HTR-8/SVneo (cell line): ENCODE data around the gene NES.

Source experiments
- DNase-seq: peaks from one replicate; pipeline ENCODE4 v3.0.0; 2011; ENCODE audit warnings: low spot score, mixed read lengths; ENCODE audit not compliant: insufficient read length
- FAIRE-seq: peaks from 2 replicates; lab custom pipeline; 2011; peaks lifted over from hg19 to GRCh38; lab: Jason Lieb, UNC

The NES gene

DNA sequence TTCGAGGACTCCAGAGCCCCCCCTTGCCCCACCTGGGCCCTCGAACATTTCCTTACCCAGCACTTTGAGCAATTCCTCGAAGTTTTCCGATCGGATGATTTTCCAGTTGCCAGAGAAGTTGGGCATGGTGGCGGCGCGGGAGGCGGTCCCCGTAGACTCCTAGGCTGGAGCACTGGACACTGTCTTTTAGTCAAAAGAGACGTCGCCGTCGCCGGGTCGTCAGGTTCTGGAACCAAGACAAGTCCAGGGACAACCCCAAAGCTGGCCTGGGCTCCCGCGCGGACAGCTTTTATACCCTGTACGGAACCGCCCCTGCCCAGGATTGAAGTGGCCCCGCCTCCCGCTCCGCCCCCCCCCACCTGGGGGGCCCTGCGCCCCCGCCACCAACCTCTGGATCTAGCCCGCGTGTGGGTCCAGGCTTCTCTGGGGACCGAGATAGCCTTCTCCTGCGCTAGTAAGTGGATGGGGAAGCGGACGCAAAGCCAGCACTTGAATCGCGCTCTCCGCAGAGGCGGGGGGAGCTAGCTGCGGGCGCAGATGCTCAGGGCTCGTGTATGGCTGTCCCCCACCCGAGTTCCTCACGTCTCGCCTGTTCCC is 28.2 kb upstream of the NES start, which contains the start of gene CRABP2:
TSS of gene CRABP2 (minus strand) at position 263 of the 597 bp plus-strand sequence. CDS start at position 126, 137 bp downstream.
- FAIRE-seq: no peak
- no peak for DNase-seq

DNA sequence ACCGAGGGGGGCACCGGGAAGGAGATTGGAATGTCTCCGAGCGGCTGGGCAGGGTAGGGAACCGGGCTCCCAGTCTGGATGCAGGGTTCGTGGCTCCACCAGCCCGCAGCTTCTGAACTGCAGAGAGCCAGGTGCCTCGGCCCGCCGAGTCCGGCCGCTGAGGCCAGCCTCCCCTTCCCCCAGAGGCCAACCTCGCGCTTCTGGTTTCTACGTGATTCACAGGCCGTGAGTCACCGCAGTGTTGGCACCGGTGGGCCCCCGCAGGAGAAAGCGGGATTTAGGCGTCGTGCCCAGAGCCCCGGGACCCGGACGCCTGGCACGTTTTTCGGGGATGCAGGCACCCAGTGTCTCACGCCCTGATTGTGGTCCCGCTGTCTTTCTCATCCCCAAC is 27.7 kb upstream of the NES start:
- no peak for DNase-seq
- FAIRE-seq: no peak

DNA sequence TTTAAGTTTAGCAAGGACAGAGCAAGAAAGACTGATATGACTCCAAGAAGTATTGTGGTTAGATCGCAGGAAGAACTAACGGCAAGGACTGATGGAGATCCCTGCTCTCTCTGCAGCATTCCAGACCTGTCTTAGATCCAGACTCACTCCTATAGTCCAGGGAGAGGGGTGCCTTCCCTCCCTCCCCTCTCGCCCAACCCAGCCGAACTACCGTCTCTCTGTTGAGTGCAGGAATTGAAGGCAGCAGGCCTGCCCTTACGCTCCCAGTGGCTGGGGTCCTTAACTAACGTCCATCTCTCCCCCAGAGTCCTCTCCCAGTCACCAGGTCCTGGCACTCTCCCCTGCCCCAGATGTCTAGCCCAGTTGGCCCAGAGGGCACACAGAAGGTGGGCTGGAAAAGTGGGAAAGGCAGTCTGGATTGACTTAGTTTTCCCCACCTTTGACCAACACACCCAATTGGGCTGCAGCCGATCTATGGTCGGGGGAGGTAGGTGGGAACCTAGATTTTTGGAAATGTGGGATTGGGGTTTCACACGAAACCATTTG is 27.0 kb upstream of the NES start:
- FAIRE-seq (no peak), DNase-seq (no peak)

DNA sequence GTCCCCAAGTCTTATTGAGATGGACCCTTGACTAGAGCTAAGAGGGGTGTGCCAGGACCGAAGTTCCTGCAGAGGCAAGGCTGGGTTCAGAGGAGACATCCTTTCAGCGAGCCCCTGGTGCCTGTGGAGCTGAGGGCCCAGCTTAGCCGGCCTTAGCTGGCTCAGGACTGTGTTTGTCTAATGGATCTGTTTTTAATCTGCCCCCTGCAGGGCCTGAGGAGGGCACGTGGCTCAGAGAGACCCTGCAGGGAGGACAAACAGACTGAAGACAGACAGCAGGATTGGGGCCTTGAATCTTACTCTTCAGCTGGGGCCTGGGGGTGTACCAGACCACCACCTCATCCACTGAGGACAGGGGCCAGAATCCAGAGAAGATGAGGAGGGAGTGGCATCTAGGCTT is 26.5 kb upstream of the NES start:
- no peak for DNase-seq
- FAIRE-seq: no peak

DNA sequence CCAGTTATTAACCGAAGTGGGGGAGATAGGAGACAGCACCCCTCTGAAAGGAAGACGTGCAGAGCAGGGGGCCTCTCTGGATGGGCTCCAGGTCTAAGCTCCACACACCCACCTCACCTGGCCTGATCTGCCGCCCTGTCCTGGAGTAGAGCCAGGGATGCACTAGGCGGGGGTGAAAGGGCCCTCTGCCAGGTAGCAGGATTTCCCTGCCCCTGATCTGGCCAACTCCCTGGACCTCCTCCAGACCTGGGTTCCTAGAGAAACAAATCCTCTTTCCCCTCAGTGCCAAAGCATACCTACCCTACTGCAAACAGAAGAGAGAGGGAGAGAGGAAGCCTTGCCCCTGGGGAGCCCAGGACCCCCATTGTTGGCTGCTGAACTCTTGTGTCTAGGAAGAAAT is 26.1 kb upstream of the NES start:
- no peak for DNase-seq
- no peak for FAIRE-seq

DNA sequence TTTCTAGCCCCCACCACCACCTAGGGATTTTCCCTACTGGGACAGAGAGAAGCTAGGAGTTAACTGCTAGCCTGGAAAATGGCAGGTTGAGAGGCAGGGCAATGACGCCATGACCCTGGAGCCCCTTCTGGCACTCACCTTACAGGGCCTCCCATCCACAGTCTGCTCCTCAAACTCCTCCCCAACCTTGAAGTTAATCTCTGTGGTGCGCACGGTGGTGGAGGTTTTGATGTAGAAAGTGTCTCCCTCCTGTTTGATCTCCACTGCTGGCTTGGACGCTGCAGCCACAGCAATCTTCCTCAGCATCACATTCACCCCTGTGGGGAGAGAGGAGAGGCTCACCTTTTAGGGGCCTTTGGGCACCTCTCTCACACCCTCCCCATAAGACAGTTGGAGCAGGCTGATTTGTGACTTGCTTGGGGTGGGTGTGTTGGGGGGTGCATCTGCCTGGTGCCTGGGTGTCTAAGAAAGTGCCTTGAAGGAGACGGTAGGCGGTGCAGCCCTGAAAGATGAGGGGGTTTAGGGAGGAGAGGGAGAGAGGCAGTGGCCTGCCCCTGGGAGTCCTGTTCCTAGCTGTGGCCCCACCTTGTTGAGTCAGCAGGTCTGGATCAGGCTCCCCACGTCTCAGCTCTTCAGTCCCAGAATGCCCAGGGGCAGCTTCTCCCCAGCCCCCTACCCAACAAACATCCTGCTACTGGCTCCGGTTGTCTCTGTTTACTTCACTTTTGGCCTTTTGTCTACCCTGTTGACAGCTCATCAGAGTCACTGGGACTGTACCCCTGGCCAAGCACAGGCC is 23.7 kb upstream of the NES start:
- DNase-seq (no peak), FAIRE-seq (no peak)

DNA sequence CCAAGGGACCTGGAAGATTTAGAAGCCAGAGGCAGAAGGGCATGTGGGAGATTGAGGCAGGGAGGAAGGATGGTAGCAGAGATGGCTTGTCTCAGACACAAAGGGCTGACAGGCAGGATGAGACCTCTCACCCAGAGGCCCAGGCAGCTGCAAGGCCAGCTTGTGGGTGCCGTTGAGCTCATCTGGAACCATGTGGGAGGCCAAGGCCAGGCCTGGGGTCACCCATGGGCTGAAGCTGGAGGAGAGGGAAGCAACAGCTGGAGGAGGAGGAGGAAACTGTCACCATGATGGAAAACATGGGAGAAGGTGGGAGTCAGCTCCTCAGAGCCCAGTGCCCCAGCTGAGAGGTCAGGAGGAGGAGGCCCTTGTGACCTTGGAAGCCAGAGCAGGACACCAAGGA is 21.8 kb upstream of the NES start:
- DNase-seq (no peak), FAIRE-seq (no peak)

DNA sequence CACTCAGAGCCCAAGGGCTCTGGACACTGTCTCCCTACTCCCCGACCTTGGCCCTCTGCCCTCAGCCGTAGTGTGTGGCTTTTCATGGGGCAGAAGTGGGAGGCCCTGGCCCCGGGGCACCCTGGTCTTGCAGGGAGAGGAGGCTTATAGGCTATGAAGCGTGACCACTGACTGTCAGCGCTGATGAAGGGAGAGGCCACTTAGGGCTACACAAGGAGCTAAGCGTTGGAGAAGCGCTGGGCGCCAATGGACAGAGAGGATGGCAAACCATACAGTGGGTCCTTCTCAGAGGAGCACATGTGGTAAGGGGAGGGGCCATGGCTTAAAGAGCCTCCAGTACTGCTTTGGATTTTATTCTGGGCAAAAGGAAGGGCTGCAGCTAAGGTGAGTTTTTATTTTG is 20.3 kb upstream of the NES start:
- FAIRE-seq (no peak), DNase-seq (no peak)

DNA sequence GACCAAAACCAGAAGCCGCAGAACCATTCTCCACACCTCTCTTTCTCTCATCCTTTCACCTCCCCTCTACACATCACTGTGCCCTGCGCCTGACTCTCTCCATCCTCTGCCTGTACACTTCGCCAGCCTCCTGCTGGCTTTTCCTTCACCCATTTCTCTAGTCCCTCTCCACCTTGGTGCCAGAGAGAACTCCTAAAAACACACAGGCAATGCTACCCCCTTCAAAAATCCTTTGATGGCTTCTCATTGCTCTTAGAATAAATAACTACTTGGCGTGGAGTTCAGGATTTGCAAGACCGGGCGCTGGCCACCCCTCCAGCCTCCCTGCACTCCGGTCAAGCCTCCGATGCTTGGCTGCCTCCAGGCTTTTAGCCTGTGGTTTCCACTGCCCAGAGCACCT is 19.5 kb upstream of the NES start:
- DNase-seq: no peak
- no peak for FAIRE-seq

DNA sequence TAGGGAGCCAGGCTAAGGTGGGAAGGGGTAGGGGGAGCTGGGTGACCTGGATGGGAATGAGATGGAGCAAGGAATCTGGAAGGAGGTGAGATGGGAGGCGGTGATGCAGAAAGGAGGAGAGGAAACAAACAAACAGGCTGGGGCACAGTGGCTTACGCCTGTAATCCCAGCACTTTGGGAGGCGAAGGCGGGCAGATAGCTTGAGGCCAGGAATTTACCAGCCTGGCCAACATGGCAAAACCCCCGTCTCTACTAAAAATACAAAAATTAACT is 17.4 kb upstream of the NES start:
- FAIRE-seq: no peak
- no peak for DNase-seq

DNA sequence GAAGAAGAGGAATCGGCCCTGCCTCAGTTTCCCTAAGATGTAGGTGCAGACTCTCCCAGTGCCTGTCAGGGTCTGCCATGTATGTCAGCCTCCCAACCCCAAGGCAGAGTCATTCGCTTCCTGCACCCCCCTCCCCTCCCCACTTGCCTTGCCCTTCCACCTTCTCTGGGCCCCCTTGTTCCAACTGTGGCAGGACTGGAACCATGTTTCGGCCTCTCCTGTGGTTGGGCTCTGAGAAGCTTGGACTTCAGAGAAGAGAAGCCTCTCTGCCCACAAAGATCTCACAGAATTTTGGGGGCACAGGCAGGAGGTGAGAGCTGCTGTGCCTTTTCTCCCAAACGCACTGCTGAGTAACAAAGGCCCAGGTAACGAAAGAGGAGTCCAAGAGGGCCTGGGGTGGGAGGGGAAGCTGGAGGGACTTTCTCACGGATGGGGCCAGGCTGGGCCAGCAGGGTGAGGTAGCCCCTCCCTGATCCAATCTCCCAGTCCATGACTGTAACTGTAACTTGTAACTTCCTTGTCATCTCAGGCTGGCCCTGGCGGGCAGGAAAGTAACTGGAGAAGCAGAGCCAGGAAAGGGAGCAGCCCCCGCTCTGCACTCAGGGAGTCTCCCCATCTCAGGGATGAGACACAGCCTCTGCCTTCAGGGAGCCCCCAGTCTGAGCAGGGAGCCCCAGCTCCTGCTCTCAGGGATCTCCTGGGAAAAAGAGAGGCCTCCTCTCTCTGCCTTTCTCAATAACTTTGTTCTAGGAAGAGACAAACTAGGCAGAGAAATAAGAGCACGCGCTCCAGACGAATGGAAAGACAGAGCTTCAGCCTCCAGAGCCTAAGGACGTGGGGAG is 16.9 kb upstream of the NES start:
- no peak for DNase-seq
- no peak for FAIRE-seq

DNA sequence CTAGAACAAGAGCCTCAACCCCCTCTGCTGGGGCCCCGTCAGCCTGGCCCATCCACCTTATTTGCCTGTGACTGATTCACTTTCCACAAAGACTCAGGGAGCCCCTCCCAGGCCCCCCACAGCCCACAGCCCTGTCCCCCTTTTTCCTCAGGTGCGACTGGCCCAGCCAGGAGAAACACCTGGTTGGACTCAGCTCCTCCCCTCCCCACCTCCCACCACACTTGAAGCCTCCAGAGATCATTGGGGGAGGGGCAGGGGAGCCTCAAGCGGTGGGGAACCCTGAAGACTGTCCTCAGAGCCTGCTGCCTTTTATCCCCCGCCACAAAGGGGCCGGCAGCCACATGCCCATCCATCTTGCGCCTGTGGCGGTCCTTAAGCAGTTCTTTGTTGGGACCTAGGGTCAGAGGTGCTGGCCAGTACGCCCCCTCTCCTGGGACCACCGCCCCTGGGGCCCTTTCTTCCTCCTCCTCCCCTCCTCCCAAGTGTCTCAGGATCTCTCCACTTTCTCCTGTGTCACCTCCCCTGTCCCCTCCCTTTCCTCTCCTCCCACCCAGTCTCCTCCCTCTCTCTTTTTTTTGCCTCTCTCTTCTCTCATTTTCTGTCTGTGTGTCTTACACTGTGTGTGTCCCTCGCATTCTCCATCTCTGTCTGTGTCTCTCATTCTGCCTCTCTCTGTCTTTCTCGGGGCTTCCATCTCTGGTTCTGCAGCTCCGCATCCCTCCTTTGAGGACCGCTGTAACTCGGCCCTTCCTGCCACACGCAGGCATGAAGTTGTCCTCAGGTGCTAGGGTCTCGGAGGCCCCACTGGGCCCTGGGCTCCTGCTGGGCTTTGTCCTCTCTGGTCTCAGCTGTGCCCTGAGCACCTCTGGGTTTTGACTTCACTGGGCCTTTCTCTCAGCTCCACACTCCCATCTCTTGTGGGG is 16.0 kb upstream of the NES start:
- DNase-seq: no peak
- no peak for FAIRE-seq

DNA sequence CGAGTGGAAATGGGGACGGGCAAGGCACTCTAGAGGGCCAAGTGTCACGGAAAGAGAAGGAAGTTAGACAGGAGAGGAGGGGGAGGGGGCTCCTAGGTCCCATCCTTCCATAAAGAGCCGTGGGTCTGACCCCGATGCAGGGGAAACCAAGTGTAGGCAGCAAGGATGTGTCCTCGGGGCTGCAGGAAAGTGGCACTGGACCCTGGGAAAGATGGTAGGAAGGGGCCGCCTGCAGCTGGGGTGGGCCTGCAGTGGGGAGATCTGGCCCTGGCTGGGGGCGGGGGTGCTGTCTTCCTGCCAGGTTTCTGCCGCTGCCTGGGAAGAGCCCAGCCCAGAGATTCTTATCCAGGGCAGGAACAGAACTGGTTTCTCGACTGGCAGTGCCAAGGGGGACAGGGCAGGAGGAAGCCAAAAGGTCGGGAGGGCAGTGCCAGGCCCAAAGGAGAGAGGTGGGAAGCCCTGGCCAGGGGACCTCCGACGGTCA is 15.3 kb upstream of the NES start:
- FAIRE-seq: no peak
- no peak for DNase-seq

DNA sequence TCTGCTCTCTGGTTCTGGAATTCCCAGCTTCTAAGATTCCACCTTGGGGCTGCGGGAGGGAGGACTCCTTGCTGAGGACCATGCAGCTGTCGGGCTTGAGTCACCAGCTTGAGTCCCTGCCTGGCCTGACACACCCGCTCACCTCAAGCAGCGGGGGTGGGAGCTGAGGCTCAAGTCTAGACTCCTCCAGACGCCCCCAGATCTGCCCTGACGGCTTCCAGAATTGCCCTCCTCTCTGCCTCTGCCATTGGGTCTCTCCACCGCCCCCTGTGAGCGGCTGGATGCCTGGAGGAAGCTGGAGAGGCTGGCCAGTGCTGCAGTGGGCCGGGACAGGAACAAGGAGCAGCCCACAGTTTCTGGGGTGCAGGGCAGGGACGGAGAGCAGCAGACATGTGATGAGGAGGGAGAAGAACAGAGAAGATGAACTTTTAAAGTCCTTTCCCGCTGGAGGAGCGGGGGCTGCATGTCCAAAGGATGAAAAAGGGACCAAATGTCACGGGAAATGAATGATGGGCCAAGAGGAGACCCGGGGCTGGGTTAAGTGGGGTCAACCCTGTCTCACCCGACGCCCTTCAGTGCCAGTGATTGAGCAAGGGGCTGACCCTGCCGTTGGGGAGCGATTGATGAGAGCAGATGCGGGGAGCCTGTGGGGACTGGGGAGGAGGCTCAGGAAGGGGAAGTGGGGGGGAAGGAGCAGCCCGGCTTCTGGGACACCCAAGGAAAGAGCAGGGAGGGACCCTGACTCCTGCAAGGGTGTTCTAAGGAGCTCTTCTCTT is 14.6 kb upstream of the NES start:
- DNase-seq (no peak), FAIRE-seq (no peak)

DNA sequence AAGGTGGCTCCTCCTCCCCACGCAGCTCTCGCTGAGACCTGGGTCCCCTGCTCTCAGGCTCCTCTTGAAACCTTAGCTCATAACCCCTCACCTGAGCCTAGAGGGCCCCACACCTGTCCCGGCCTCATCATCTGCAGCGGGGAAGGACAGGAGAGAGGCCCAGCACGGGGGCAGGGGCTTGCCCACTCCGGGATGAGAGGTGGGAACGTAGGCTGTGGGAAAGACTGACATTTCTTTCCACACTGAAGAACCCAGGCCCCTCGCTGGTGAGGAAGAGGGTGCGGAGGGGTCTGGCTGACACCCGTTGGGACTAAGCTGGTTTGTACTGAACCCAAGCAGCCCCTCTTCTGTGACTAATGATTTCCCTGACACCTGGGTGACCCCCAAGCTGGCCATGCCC is 14.0 kb upstream of the NES start:
- DNase-seq: no peak
- no peak for FAIRE-seq

DNA sequence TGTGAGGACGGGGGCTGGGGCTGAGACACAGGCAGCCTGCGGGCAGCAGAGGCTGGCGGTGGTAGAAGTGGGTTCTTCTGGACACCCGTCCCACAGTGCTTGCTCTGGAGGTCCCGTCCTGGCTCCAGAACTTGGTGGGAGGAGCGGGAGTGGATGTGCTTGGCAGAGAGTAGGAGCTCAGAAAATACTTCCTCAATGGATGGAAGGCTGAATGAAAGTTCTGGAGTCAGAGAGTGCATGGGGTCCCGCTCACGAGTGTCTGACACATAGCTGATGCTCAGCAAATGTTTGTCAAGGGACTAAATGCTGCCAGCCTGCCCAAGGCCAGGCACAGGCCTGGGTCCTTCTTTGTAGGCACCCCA is 13.4 kb upstream of the NES start:
- FAIRE-seq: no peak

DNA sequence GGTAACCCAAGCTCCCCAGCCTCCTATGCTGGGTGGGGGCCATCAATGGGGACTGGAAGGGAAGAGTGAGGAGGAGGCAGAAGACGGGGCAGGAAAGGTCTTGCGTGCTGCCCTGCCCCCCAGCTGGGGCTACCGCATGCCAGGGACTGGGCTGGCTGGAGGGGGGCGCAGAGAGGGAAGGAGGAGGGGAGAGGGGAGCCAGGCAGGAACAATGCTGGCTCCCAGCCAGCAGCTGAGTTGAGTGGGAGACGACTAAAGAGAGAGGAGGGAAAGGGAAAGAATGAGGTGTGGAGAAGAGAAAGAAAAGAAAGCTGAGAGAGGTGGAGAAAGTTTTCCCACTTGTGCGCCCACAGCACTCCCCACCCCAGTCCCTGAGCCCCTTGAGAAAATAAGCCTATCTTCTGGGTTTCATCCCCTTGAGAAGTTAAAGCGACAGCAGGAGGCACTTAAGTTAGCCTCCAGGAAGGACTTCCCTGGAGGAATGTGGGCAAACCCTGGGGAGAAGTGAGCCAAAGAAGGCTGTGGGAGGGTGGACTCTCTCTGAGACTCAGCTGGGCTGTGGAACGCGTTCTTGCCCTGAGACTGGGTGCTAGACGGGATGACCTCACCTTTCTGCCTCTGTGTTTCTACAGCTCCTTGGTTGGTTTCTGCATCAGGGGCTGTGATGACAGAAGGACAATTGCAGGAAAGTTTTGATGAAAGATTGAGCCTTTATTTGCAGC is 12.9 kb upstream of the NES start:
- no peak for DNase-seq
- FAIRE-seq: no peak

More for the DNA sequence above, 13.4 kb upstream of the NES start:
- no peak for DNase-seq

DNA sequence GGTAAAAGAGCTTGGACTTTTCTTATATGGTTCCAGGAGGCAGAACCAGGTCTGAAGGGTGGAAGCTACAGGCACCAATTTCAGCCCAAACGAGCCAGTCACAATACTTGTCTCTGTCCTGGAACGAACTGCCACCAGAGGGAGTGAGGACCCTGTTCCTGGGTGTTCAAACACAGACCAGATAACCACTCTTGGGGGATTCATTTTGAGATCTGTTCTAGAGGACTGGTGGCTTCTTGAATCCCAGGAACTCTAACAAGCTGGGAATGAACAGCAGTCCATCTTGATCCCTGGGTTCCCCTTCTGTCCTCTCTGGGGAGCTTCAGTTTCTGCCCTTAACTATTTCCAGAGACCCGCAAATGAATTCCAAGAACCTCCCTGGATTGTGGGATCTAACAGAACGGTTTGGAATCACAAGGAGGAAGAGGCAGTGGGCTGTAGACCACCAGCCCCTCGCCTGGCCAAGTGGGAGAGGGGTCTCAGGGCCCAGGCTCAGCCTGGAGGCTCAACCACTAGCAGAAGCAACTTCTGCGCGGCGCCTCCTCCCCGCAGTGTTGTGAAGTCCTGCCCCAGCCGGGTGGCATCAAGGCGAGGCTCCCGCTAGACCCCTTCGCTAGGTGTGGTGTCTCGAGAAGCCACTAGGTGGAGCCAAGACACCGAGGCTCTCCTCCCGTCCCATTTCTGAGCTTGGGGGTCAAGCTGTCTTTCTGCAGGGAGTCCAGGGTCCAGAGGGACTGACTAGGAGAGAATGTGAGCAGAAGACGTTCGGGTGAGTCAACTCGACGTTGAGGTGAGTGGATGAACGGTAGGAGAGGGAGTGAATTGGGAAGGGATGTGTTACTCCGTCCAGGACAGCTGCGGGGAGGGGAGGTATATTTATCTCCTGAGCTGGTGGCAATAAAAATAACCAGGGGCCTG is 12.1 kb upstream of the NES start:
- FAIRE-seq (no peak), DNase-seq (peak; percentile 78)
